Esophagus muscularis mucosa (tissue), 4 donors: ENCODE measurements around the gene PSTPIP2. TPM values are rescaled to one million over a fixed set of nuclear protein-coding genes. Genes with fewer than 3 reads are reported as not detected.
A peak's percentile ranks its signal among the peaks of the same experiment; 100 is the strongest.

Experiments
- DNase-seq: peaks from one replicate; pipeline ENCODE4 v3.0.0-alpha.2; 2017; ENCODE audit errors: extremely low spot score
- H3K27ac ChIP-seq, 4 donors: fragments of 200-600 bp; sonication (generic); replicated peaks in 1 of 4; 1 replicate in 3 of 4; 2 replicates in 1 of 4; pipeline ENCODE4 v1.5.1; 2016 to 2019; ENCODE audit warnings: mild to moderate bottlenecking in 1 of 4
- H3K27me3 ChIP-seq, 4 donors: fragments of 200-600 bp; sonication (generic); one replicate each; pipeline versions ENCODE4 v1.5.1 to v1.6.0; 2016 to 2019
- H3K36me3 ChIP-seq, 4 donors: fragments of 200-600 bp; sonication (generic); one replicate each; pipeline ENCODE4 v1.5.1; 2016 to 2019
- H3K4me1 ChIP-seq, 4 donors: fragments of 200-600 bp; sonication (generic); one replicate each; pipeline ENCODE4 v1.5.1; 2016 to 2019
- H3K4me3 ChIP-seq, 4 donors: fragments of 200-600 bp; sonication (generic); 1 replicate in 2 of 4; 2 replicates in 2 of 4; pipeline ENCODE4 v1.5.1; 2016 to 2019; ENCODE audit warnings: mild to moderate bottlenecking in 4 of 4, moderate library complexity in 1 of 4
- H3K9me3 ChIP-seq, 4 donors: fragments of 200-600 bp; sonication (generic); 1 replicate in 3 of 4; 2 replicates in 1 of 4; pipeline ENCODE4 v1.5.1; 2016 to 2019
- CTCF ChIP-seq, 3 experiments: fragments of 200-600 bp in 2 of 3; fragments of 450-650 bp in 1 of 3; sonication (generic) in 2 of 3; IDR thresholded peaks; one replicate each; pipeline ENCODE4 v1.5.1; 2017 to 2019; ENCODE audit warnings: antibody characterized with exemption in 3 of 3, mild to moderate bottlenecking in 2 of 3, moderate library complexity in 1 of 3
- EP300 ChIP-seq: sonication (generic); formaldehyde crosslinking; IDR thresholded peaks from one replicate; pipeline ENCODE4 v1.6.1; 2017; ENCODE audit warnings: antibody characterized with exemption
- POLR2A ChIP-seq: fragments of 450-650 bp; IDR thresholded peaks from one replicate; pipeline ENCODE4 v1.6.1; 2017; ENCODE audit warnings: antibody characterized with exemption, moderate library complexity, mild to moderate bottlenecking, low read depth
- POLR2AphosphoS5 ChIP-seq, 2 donors: sonication (generic); formaldehyde crosslinking; IDR thresholded peaks; one replicate each; pipeline ENCODE4 v1.6.1; 2017; ENCODE audit warnings: antibody characterized with exemption in 2 of 2
- WGBS: methylation state at CpG from one replicate; pipeline ENCODE4 v1.1.5; 2018; 5-methylcytosine and 5-hydroxymethylcytosine counted together
- intact Hi-C: fragments of 100-400 bp; cut with DNase I; formaldehyde crosslinking; loops from one replicate; pipeline ENCODE4 v1.15.1; 2023
- total RNA-seq, 4 donors: library from RNA; depleted of rRNA; stranded (reverse); fragments of >200 nt; gene quantifications; one replicate each; pipeline versions ENCODE4 v1.1.0 to v1.2.1, GENCODE V29; 2016

The PSTPIP2 gene
- total RNA-seq, 4 donors from 2014 or later: 5.6 to 10.8 (median 7.3) TPM

GRCh38 chr18:46079336-46079735 lies 7.3 kb upstream of the PSTPIP2 start:
- peaks cover 0 to 12% (median 5%) of the 10 kb centered on the region in 4 donors for H3K4me1 ChIP-seq
- H3K4me3 ChIP-seq: no peak overlapping the region
- DNase-seq: no peak
- TF ChIP-seq CTCF (IDR thresholded peaks at IDR 0.05): no peak
- TF ChIP-seq POLR2A: no peak
- TF ChIP-seq POLR2AphosphoS5 (IDR thresholded peaks at IDR 0.05): no peak
- no peak for TF ChIP-seq EP300
- no peaks in the 10 kb centered on the region for H3K27me3 ChIP-seq
- intact Hi-C loops: loop anchor here (10.0 kb wide), 1 partner anchor 415 kb away; no protein-coding TSS in a partner anchor
- no peaks in the 10 kb centered on the region for H3K9me3 ChIP-seq
- H3K27ac ChIP-seq: no peak overlapping the region
- peaks cover 36 to 62% (median 49%) of the 10 kb centered on the region in 4 donors for H3K36me3 ChIP-seq

GRCh38 chr18:46073474-46074331 lies 1.6 kb upstream of the PSTPIP2 start:
- intact Hi-C loops: loop anchor here (2.0 to 10.0 kb wide), 3 partner anchors 46 to 409 kb away; partner anchors contain the start of gene EPG5
- Histone ChIP-seq H3K4me3 (no peak overlapping the region), H3K27ac (no peak overlapping the region), H3K27me3 (no peaks in the 10 kb centered on the region), H3K4me1 (peaks cover 14 to 41% (median 34%) of the 10 kb centered on the region in 4 donors), H3K9me3 (no peaks in the 10 kb centered on the region), H3K36me3 (peaks cover 0 to 13% (median 6%) of the 10 kb centered on the region in 4 donors)
- TF ChIP-seq EP300 (no peak), CTCF (IDR thresholded peaks at IDR 0.05) (peak; percentile 65 to 72 (median 70)), POLR2A (no peak), POLR2AphosphoS5 (IDR thresholded peaks at IDR 0.05) (no peak)
- 25% methylated on average over 9 of the region's 9 CpGs for WGBS
- DNase-seq: peak; percentile 93

GRCh38 chr18:46072959-46073358 lies 899 bp upstream of the PSTPIP2 start:
- intact Hi-C loops: loop anchor here (2.0 to 10.0 kb wide), 3 partner anchors 46 to 408 kb away; partner anchors contain the start of gene EPG5
- Histone ChIP-seq H3K9me3 (no peaks in the 10 kb centered on the region), H3K4me1 (peaks cover 14 to 38% (median 34%) of the 10 kb centered on the region in 4 donors), H3K4me3 (peak overlapping the region; percentile 73 to 98 (median 90)), H3K27ac (no peak overlapping the region), H3K27me3 (no peaks in the 10 kb centered on the region), H3K36me3 (peaks cover 0 to 7% (median 3%) of the 10 kb centered on the region in 4 donors)
- DNase-seq: no peak
- TF ChIP-seq CTCF (IDR thresholded peaks at IDR 0.05): no peak
- no peak for TF ChIP-seq EP300
- no peak for TF ChIP-seq POLR2AphosphoS5 (IDR thresholded peaks at IDR 0.05)
- TF ChIP-seq POLR2A: no peak
- WGBS: 77% methylated on average over 3 of the region's 3 CpGs

GRCh38 chr18:46072376-46072867 lies 362 bp upstream of the PSTPIP2 start:
- H3K36me3 ChIP-seq: peaks cover 0 to 1% (median under 1%) of the 10 kb centered on the region in 4 donors
- peak overlapping the region in 3 of 4 donors; percentile 40 to 72 (median 44) for H3K27ac ChIP-seq
- H3K9me3 ChIP-seq: no peaks in the 10 kb centered on the region
- peak overlapping the region; percentile 73 to 98 (median 90) for H3K4me3 ChIP-seq
- TF ChIP-seq EP300: no peak
- no peak for TF ChIP-seq CTCF (IDR thresholded peaks at IDR 0.05)
- DNase-seq: no peak
- 40% methylated on average over 8 of the region's 25 CpGs for WGBS
- intact Hi-C loops: loop anchor here (2.0 to 10.0 kb wide), 3 partner anchors 45 to 408 kb away; partner anchors contain the start of gene EPG5
- H3K4me1 ChIP-seq: peaks cover 14 to 33% (median 31%) of the 10 kb centered on the region in 4 donors
- no peaks in the 10 kb centered on the region for H3K27me3 ChIP-seq
